Uterus (tissue), 2 donors: ENCODE data around the gene HEMK1.
A peak's percentile ranks its signal among the peaks of the same experiment; 100 is the strongest.

Experiments used
- POLR2A ChIP-seq, 2 donors: fragments of 450-650 bp; IDR thresholded peaks; one replicate each; pipeline ENCODE4 v1.6.1; 2016; ENCODE audit warnings: antibody characterized with exemption in 2 of 2, mild to moderate bottlenecking in 1 of 2, moderate library complexity in 1 of 2
- TF ChIP-seq, protein P1 (sequence below), 4 experiments: fragments of 200-600 bp in 2 of 4; fragments of 450-650 bp in 2 of 4; sonication (generic) in 2 of 4; IDR thresholded peaks; one replicate each; pipeline ENCODE4 v1.5.1; 2016 to 2019; ENCODE audit warnings: antibody characterized with exemption in 4 of 4, mild to moderate bottlenecking in 2 of 4, moderate library complexity in 1 of 4

DNA sequence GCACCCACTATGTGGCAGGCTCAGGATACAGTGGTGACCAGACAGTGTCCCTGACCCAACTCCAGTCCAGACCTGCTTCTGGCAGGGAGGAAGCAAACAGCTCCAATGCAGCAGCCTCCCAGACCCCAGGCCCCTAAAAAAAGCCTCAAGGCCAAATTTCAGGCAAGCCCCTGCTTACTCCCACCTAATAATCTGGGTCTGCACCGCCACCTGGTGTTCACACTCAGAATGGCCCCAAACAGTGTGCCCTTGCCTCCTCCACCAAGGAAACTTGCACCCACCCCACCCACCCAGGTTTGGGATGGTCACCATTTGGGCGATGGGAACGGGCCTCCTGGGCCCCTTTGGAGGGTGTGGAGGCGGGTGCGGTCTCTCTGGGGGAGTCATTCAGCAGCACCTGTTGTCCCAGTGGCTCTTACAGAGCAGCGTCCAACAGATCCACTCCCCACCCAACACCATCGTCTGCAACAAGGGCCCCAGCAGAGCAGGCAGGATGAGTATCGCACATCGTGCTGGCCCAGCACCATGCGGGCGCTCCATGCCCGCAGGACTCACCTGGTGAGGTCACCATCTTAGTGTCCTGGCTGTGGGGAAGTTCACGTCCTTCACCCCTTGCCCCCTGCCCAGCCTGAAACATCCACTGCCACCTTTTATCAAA is 19.1 kb upstream of the HEMK1 start:
- TF ChIP-seq, protein P1, sequence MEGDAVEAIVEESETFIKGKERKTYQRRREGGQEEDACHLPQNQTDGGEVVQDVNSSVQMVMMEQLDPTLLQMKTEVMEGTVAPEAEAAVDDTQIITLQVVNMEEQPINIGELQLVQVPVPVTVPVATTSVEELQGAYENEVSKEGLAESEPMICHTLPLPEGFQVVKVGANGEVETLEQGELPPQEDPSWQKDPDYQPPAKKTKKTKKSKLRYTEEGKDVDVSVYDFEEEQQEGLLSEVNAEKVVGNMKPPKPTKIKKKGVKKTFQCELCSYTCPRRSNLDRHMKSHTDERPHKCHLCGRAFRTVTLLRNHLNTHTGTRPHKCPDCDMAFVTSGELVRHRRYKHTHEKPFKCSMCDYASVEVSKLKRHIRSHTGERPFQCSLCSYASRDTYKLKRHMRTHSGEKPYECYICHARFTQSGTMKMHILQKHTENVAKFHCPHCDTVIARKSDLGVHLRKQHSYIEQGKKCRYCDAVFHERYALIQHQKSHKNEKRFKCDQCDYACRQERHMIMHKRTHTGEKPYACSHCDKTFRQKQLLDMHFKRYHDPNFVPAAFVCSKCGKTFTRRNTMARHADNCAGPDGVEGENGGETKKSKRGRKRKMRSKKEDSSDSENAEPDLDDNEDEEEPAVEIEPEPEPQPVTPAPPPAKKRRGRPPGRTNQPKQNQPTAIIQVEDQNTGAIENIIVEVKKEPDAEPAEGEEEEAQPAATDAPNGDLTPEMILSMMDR (IDR thresholded peaks at IDR 0.05), result peak; percentile 45 to 59 (median 52)
- no peak for TF ChIP-seq POLR2A (IDR thresholded peaks at IDR 0.05)
